ENCODE data around the gene XG. TPM values are rescaled to one million over a fixed set of nuclear protein-coding genes. Genes with fewer than 3 reads are reported as not detected.

XG gene
- total and polyA plus RNA-seq, 2 donors (not counting 3 experiments of a cell fraction or from before 2014, with no cell fraction given) = 0.10 TPM; not detected in 1

GRCh38 chrX:2715066-2715600 lies 36.7 kb upstream of the XG start:
- no peak overlapping the region for H3K27ac ChIP-seq (ENCODE audit: insufficient read depth, low read depth, low read length)
- ChIA-PET CTCF (no interaction called here), POLR2A (no interaction called here)
- DNase-seq (ENCODE audit: low read depth, low spot score) (no peak), FAIRE-seq (no peak)
- H3K9me1 ChIP-seq (replicated peaks; ENCODE audit: control insufficient read depth, extremely low read depth, insufficient read depth, low read length) = no peaks in the 10 kb centered on the region
- H3K4me2 ChIP-seq (ENCODE audit: insufficient read depth, low read length) = no peak overlapping the region
- H3K4me1 ChIP-seq (ENCODE audit: control insufficient read depth, extremely low read depth, insufficient read depth, low read length) = peaks cover 7% of the 10 kb centered on the region
- H3K9ac ChIP-seq (replicated peaks; ENCODE audit: extremely low read depth, insufficient read depth, low read length) = no peak overlapping the region
- H3K4me3 ChIP-seq (replicated peaks in 1 of 3; ENCODE audit: insufficient read depth in 1 of 3, low read depth in 1 of 3, low read length in 3 of 3) = no peak overlapping the region
- no peak overlapping the region for H2AFZ ChIP-seq (ENCODE audit: low read depth, low read length)
- H4K20me1 ChIP-seq (replicated peaks; ENCODE audit: control insufficient read depth, extremely low read depth, insufficient read depth, low read length) = no peaks in the 10 kb centered on the region
- no peaks in the 10 kb centered on the region for H3K9me3 ChIP-seq (replicated peaks; ENCODE audit: control insufficient read depth, insufficient read depth, low read length)
- TF ChIP-seq JUN (IDR thresholded peaks at IDR 0.05; ENCODE audit: borderline replicate concordance, insufficient read depth, insufficient read length, low read depth) (no peak), FOS (IDR thresholded peaks at IDR 0.05; ENCODE audit: borderline replicate concordance, insufficient read depth, low read length) (no peak), POLR2AphosphoS5 (IDR thresholded peaks at IDR 0.05; ENCODE audit: insufficient read depth, low read depth, low read length) (no peak), MYC (IDR thresholded peaks at IDR 0.05; ENCODE audit: low read depth, low read length) (no peak), POLR2A (IDR thresholded peaks at IDR 0.05; ENCODE audit: low read depth, low read length) (no peak), GATA2 (IDR thresholded peaks at IDR 0.05; ENCODE audit: insufficient read depth, insufficient read length, low read depth, low read length) (no peak), EZH2 (IDR thresholded peaks at IDR 0.05; ENCODE audit: borderline replicate concordance, low read depth, low read length, severe bottlenecking) (no peak), MAX (IDR thresholded peaks at IDR 0.05; ENCODE audit: insufficient read depth, insufficient read length) (no peak)
- TF ChIP-seq, protein P1, sequence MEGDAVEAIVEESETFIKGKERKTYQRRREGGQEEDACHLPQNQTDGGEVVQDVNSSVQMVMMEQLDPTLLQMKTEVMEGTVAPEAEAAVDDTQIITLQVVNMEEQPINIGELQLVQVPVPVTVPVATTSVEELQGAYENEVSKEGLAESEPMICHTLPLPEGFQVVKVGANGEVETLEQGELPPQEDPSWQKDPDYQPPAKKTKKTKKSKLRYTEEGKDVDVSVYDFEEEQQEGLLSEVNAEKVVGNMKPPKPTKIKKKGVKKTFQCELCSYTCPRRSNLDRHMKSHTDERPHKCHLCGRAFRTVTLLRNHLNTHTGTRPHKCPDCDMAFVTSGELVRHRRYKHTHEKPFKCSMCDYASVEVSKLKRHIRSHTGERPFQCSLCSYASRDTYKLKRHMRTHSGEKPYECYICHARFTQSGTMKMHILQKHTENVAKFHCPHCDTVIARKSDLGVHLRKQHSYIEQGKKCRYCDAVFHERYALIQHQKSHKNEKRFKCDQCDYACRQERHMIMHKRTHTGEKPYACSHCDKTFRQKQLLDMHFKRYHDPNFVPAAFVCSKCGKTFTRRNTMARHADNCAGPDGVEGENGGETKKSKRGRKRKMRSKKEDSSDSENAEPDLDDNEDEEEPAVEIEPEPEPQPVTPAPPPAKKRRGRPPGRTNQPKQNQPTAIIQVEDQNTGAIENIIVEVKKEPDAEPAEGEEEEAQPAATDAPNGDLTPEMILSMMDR (IDR thresholded peaks at IDR 0.05; ENCODE audit: extremely low read depth in 1 of 2, insufficient read depth in 1 of 2, low read depth in 1 of 2, low read length in 2 of 2) = no peak
- H3K27me3 ChIP-seq (ENCODE audit: control insufficient read depth in 2 of 2, insufficient read depth in 2 of 2, low read length in 2 of 2) = no peaks in the 10 kb centered on the region
- no TSS peak for BruUV-seq (replicated peaks)
- intact Hi-C loops (cut with micrococcal nuclease) (no loop called here), dilution Hi-C loops (cut with MboI; ENCODE audit: extremely low pct_ligation_motif_present, low sequenced_read_pairs) (no loop called here)
- H3K36me3 ChIP-seq (ENCODE audit: control insufficient read depth in 2 of 2, extremely low read depth in 1 of 2, insufficient read depth in 2 of 2, low read length in 2 of 2) = peaks cover 19 to 23% of the 10 kb centered on the region in 2 experiments
- H3K79me2 ChIP-seq (ENCODE audit: control insufficient read depth, insufficient read depth, low read length) = peaks cover 46% of the 10 kb centered on the region
